MG63 (cell line): ENCODE results near the gene TYW1B. TPM values are rescaled to one million over a fixed set of nuclear protein-coding genes. Genes with fewer than 3 reads are reported as not detected.

Experiments used
- total RNA-seq: library from RNA; depleted of rRNA; stranded (reverse); fragments of >200 nt; shearing (Covaris generic); gene quantifications from 2 replicates; pipeline ENCODE4 v1.2.3, GENCODE V29; 2014; ENCODE audit warnings: low replicate concordance; rRNA removed

Gene TYW1B
- total RNA-seq, 1 experiment from 2014 or later: 3.6 TPM

Other genes starting within 250 kb of the TYW1B start
- 1.2 and 1.8 TPM in 2 replicates for gene POM121, start 96.9 kb upstream of the TYW1B start, total RNA-seq
- gene TRIM74, start 141.3 kb upstream of the TYW1B start, total RNA-seq: not detected in 2 replicates
- gene SPDYE8, start 201.6 kb upstream of the TYW1B start, total RNA-seq: not detected in 2 replicates
- not detected in 2 replicates for gene SPDYE11, start 229.7 kb upstream of the TYW1B start, total RNA-seq